Neural progenitor cell (in vitro differentiated cells): ENCODE data around the gene CST3.

Source experiments
- EZH2 ChIP-seq: fragments of 200-600 bp; sonication (generic); IDR thresholded peaks from 2 replicates; pipeline ENCODE4 v1.6.1; 2017; ENCODE audit warnings: antibody characterized with exemption, mild to moderate bottlenecking, moderate library complexity
- EZH2phosphoT487 ChIP-seq: fragments of 200-600 bp; sonication (generic); IDR thresholded peaks from 2 replicates; pipeline ENCODE4 v1.6.1; 2017; ENCODE audit warnings: antibody characterized with exemption
- TF ChIP-seq, protein P1 (sequence below): fragments of 200-600 bp; sonication (generic); IDR thresholded peaks from 2 replicates; pipeline ENCODE4 v1.5.1; 2017; ENCODE audit warnings: antibody characterized with exemption, mild to moderate bottlenecking

DNA sequence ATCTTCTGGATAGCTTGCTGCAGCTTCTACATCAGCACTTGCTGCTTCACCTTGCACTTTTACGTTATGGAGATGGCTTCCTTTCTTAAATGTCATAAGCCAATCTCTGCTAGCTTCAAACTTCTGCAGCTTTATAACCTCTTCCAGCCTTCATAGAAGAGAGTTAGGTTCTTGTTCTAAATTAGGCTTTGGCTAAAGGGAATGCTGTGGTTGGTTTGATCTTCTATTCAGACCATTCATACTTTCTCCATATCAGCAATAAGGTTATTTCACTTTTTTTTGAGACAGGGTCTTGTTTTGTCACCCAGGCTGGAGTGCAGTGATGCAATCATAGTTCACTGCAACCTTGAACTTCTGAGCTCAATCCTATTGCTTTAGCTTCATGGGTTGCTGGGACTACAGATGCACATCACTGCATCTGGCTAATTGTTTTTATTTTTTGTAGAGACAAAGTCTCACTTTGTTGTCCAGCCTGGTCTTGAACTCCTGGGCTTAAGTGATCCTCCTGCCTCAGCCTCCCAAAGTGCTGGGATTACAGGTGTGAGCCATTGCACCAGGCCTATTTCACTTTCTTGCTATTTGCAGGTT is 12.2 kb upstream of the CST3 start:
- TF ChIP-seq, protein P1, sequence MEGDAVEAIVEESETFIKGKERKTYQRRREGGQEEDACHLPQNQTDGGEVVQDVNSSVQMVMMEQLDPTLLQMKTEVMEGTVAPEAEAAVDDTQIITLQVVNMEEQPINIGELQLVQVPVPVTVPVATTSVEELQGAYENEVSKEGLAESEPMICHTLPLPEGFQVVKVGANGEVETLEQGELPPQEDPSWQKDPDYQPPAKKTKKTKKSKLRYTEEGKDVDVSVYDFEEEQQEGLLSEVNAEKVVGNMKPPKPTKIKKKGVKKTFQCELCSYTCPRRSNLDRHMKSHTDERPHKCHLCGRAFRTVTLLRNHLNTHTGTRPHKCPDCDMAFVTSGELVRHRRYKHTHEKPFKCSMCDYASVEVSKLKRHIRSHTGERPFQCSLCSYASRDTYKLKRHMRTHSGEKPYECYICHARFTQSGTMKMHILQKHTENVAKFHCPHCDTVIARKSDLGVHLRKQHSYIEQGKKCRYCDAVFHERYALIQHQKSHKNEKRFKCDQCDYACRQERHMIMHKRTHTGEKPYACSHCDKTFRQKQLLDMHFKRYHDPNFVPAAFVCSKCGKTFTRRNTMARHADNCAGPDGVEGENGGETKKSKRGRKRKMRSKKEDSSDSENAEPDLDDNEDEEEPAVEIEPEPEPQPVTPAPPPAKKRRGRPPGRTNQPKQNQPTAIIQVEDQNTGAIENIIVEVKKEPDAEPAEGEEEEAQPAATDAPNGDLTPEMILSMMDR: no peak
- TF ChIP-seq EZH2: no peak
- no peak for TF ChIP-seq EZH2phosphoT487
